Sigmoid colon (tissue), 7 donors: ENCODE data around the gene TTC33. TPM values are rescaled to one million over a fixed set of nuclear protein-coding genes. Genes with fewer than 3 reads are reported as not detected.

Experiments used
- DNase-seq: peaks from one replicate; pipeline ENCODE4 v3.0.0-alpha.2; 2019
- H3K27ac ChIP-seq, 4 donors: fragments of 200-600 bp; sonication (generic); one replicate each; pipeline ENCODE4 v1.5.1; 2016 to 2019; ENCODE audit warnings: mild to moderate bottlenecking in 1 of 4
- H3K27me3 ChIP-seq, 3 donors: fragments of 200-600 bp; sonication (generic); one replicate each; pipeline ENCODE4 v1.5.1; 2019; ENCODE audit warnings: mild to moderate bottlenecking in 1 of 3
- H3K36me3 ChIP-seq, 4 donors: fragments of 200-600 bp; sonication (generic); one replicate each; pipeline ENCODE4 v1.5.1; 2016 to 2019
- H3K4me1 ChIP-seq, 4 donors: fragments of 200-600 bp; sonication (generic); one replicate each; pipeline ENCODE4 v1.5.1; 2017 to 2019
- H3K4me3 ChIP-seq, 4 donors: fragments of 200-600 bp; sonication (generic); one replicate each; pipeline ENCODE4 v1.5.1; 2017 to 2019; ENCODE audit warnings: mild to moderate bottlenecking in 2 of 4, moderate library complexity in 1 of 4
- H3K9me3 ChIP-seq, 4 donors: fragments of 200-600 bp in 3 of 4; sonication (generic) in 3 of 4; one replicate each; pipeline versions ENCODE4 v1.5.1 to v1.6.1; 2013 to 2019
- CTCF ChIP-seq, 4 experiments: fragments of 450-650 bp in 3 of 4; fragments of 200-600 bp in 1 of 4; IDR thresholded peaks; one replicate each; pipeline ENCODE4 v1.5.1; 2016 to 2019; ENCODE audit warnings: antibody characterized with exemption in 4 of 4, mild to moderate bottlenecking in 3 of 4, moderate library complexity in 2 of 4
- EP300 ChIP-seq, 4 donors: sonication (generic); formaldehyde crosslinking; IDR thresholded peaks; one replicate each; pipeline ENCODE4 v1.6.1; 2017; ENCODE audit warnings: antibody characterized with exemption in 4 of 4
- POLR2A ChIP-seq, 2 donors: fragments of 450-650 bp; IDR thresholded peaks; one replicate each; pipeline ENCODE4 v1.6.1; 2016; ENCODE audit warnings: antibody characterized with exemption in 2 of 2, mild to moderate bottlenecking in 2 of 2, moderate library complexity in 2 of 2
- POLR2AphosphoS5 ChIP-seq, 4 donors: sonication (generic); formaldehyde crosslinking; IDR thresholded peaks; one replicate each; pipeline ENCODE4 v1.6.1; 2017; ENCODE audit warnings: antibody characterized with exemption in 4 of 4
- WGBS, 2 donors: extraction: QIAGEN DNeasy Blood & Tissue Kit; methylation state at CpG; one replicate each; pipeline ENCODE4 v1.1.7; 2013; 5-methylcytosine and 5-hydroxymethylcytosine counted together
- intact Hi-C: fragments of 100-400 bp; cut with DNase I; formaldehyde crosslinking; loops from one replicate; pipeline ENCODE4 v1.15.1; 2023
- polyA plus RNA-seq, 3 donors: library from polyadenylated mRNA; stranded (reverse); fragments of 200-250 nt; gene quantifications; one replicate each; pipeline ENCODE4 v1.2.3, GENCODE V29; 2013
- total RNA-seq, 4 donors: library from RNA; depleted of rRNA; stranded (reverse); fragments of >200 nt; gene quantifications; one replicate each; pipeline ENCODE4 v1.1.0, GENCODE V29; 2016
- donor health status: healthy with polysubstance abuse.
- donor health status: Bipolar disorder and iron deficiency.
- donor health status: healthy.

TTC33 gene
- total and polyA plus RNA-seq, 7 donors: 6.6 to 33.2 (median 18.0) TPM

DNA sequence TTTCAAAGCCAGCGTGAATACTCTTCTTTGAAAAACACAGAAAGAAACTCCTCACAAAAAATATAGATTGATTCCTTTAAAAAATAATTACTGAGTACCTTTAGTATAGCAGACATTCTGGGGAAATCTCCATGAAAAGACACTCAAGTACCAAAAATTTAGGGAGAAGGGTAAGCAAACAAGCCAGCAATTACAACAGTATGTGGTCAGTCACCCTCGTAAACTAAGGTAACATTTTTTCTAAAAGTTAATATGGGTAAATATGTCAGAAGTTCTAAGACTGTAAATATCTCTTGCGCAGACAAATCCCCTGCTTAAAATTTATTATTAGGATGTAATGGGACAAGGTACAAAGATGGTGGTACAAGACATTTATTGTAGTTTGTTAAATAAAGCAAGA is 178.0 kb downstream of the TTC33 start:
- intact Hi-C loops: no loop called here
- TF ChIP-seq EP300 (IDR thresholded peaks at IDR 0.05) (no peak), POLR2AphosphoS5 (IDR thresholded peaks at IDR 0.05) (no peak), CTCF (IDR thresholded peaks at IDR 0.05) (no peak), POLR2A (IDR thresholded peaks at IDR 0.05) (no peak)
- 83 to 89% methylated on average over 3 of the region's 3 CpGs for WGBS, 2 donors

DNA sequence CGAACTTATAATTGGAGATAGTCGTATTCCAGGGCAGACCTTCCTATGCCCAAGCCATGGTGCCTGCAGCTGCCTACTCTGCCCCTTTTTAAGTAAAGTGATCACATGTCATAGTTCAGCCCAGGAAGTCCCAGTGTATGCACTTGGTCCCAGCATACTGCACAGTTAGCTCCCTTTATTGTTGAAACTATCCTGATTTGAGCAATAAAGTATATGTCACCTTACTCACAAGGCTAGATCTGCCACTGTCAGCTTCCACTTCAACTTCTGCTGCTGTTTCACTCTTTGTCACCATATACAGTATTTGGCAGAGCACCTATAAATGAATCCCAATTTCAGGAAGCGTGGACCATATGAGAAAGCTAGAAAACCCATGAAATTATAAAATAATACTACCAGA is 179.8 kb downstream of the TTC33 start:
- intact Hi-C loops: no loop called here
- Histone ChIP-seq H3K9me3 (no peaks in the 10 kb centered on the region), H3K4me3 (no peak overlapping the region), H3K36me3 (no peaks in the 10 kb centered on the region), H3K27me3 (no peaks in the 10 kb centered on the region), H3K27ac (no peak overlapping the region), H3K4me1 (no peaks in the 10 kb centered on the region)
- DNase-seq: no peak
- TF ChIP-seq POLR2A (IDR thresholded peaks at IDR 0.05) (no peak), EP300 (IDR thresholded peaks at IDR 0.05) (no peak), POLR2AphosphoS5 (IDR thresholded peaks at IDR 0.05) (no peak), CTCF (IDR thresholded peaks at IDR 0.05) (no peak)
- 81 to 91% methylated on average over 3 of the region's 3 CpGs for WGBS, 2 donors

More for the DNA sequence above, 178.0 kb downstream of the TTC33 start:
- Histone ChIP-seq H3K36me3 (no peaks in the 10 kb centered on the region), H3K27ac (no peak overlapping the region), H3K27me3 (no peaks in the 10 kb centered on the region), H3K9me3 (no peaks in the 10 kb centered on the region), H3K4me3 (no peak overlapping the region), H3K4me1 (no peaks in the 10 kb centered on the region)
- no peak for DNase-seq

DNA sequence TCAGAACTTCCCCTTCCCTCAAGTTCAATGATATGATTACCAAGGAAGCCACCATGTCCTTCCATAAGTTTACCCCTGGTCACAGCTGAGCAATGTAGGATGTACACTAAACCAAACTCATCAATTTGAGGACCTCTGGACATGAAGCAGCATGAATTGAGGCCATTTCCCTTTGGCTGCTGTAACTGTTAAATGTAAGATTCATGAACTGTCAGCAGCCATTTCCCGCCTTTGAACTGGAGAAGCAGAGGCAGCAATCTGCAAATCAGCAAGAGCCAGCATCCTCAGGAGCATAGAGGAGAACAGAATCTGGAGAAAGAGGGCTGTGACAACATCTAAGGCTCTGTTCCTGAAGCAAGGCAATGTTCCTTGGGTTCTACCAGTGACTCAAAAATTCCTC is 180.3 kb downstream of the TTC33 start:
- H3K36me3 ChIP-seq: no peaks in the 10 kb centered on the region
- 91 to 95% methylated on average over 1 of the region's 1 CpG for WGBS, 2 donors
- no peaks in the 10 kb centered on the region for H3K9me3 ChIP-seq
- no peak for DNase-seq
- no peaks in the 10 kb centered on the region for H3K4me1 ChIP-seq
- no peak overlapping the region for H3K27ac ChIP-seq
- no peak for TF ChIP-seq EP300 (IDR thresholded peaks at IDR 0.05)
- TF ChIP-seq CTCF (IDR thresholded peaks at IDR 0.05): no peak
- no peak for TF ChIP-seq POLR2AphosphoS5 (IDR thresholded peaks at IDR 0.05)
- no peak for TF ChIP-seq POLR2A (IDR thresholded peaks at IDR 0.05)
- intact Hi-C loops: no loop called here
- H3K4me3 ChIP-seq: no peak overlapping the region
- no peaks in the 10 kb centered on the region for H3K27me3 ChIP-seq

DNA sequence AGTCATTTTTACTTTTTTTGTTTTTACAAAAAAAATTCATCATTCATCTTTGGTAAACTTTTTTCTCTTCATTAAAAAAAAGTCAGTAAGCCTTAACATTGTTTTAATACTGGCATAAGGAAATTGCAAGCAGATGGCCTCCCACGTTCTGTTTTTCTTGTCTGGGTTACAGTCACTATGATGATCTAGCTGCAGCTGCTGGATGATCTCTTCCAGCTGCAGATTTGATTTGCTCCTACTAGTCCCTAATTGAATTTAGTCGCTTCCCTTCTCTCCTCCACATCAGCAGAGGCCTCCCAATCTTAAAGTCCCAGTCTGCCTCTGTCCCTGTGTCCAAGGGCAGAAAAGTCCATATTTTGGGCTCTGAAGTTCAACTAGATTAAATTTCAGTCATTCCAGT is 182.8 kb downstream of the TTC33 start:
- no peaks in the 10 kb centered on the region for H3K27me3 ChIP-seq
- intact Hi-C loops: no loop called here
- H3K9me3 ChIP-seq: no peaks in the 10 kb centered on the region
- H3K4me1 ChIP-seq: no peaks in the 10 kb centered on the region
- TF ChIP-seq CTCF (IDR thresholded peaks at IDR 0.05): no peak
- no peak for TF ChIP-seq POLR2A (IDR thresholded peaks at IDR 0.05)
- TF ChIP-seq EP300 (IDR thresholded peaks at IDR 0.05): no peak
- no peak for TF ChIP-seq POLR2AphosphoS5 (IDR thresholded peaks at IDR 0.05)
- WGBS, 2 donors: 63 to 75% methylated on average over 2 of the region's 2 CpGs
- no peak overlapping the region for H3K4me3 ChIP-seq
- DNase-seq: no peak
- peak overlapping the region in 1 of 4 donors; percentile 32 for H3K27ac ChIP-seq
- no peaks in the 10 kb centered on the region for H3K36me3 ChIP-seq

- Histone ChIP-seq H3K36me3 (no peaks in the 10 kb centered on the region), H3K4me1 (no peaks in the 10 kb centered on the region), H3K27me3 (no peaks in the 10 kb centered on the region), H3K9me3 (no peaks in the 10 kb centered on the region), H3K4me3 (no peak overlapping the region), H3K27ac (peak overlapping the region in 2 of 4 donors; percentile 6 to 32)
- intact Hi-C loops: no loop called here
- TF ChIP-seq CTCF (IDR thresholded peaks at IDR 0.05): no peak
- no peak for TF ChIP-seq POLR2A (IDR thresholded peaks at IDR 0.05)
- TF ChIP-seq POLR2AphosphoS5 (IDR thresholded peaks at IDR 0.05): no peak
- no peak for TF ChIP-seq EP300 (IDR thresholded peaks at IDR 0.05)
- WGBS, 2 donors: 78 to 88% methylated on average over 6 of the region's 6 CpGs
- DNase-seq: no peak
Observed at GRCh38 chr5:40572391-40572790, 183.4 kb downstream of the TTC33 start.
